Stomach (tissue), 9 donors: ENCODE results near the gene SHISAL2A. TPM values are rescaled to one million over a fixed set of nuclear protein-coding genes. Genes with fewer than 3 reads are reported as not detected.

Experiments
- DNase-seq, 2 donors: peaks; one replicate each; pipeline versions ENCODE4 v3.0.0 to v3.0.0-alpha.2; 2013 to 2019
- H3K27ac ChIP-seq, 5 donors: fragments of 200-600 bp in 4 of 5; sonication (generic) in 4 of 5; one replicate each; pipeline ENCODE4 v1.5.1; 2013 to 2019; ENCODE audit warnings: mild to moderate bottlenecking in 1 of 5, moderate library complexity in 1 of 5
- H3K27me3 ChIP-seq, 3 donors: fragments of 200-600 bp; sonication (generic); one replicate each; pipeline ENCODE4 v1.5.1; 2017 to 2019; ENCODE audit warnings: mixed run types in 1 of 3
- H3K36me3 ChIP-seq, 4 donors: fragments of 200-600 bp; sonication (generic); 1 replicate in 3 of 4; 2 replicates in 1 of 4; pipeline ENCODE4 v1.5.1; 2016 to 2019
- H3K4me1 ChIP-seq, 4 donors: fragments of 200-600 bp; sonication (generic); one replicate each; pipeline ENCODE4 v1.5.1; 2016 to 2019
- H3K4me3 ChIP-seq, 4 donors: fragments of 200-600 bp; sonication (generic) in 3 of 4; one replicate each; pipeline ENCODE4 v1.5.1; 2016 to 2019; ENCODE audit warnings: mild to moderate bottlenecking in 1 of 4
- H3K9me3 ChIP-seq, 4 donors: fragments of 200-600 bp; sonication (generic); one replicate each; pipeline ENCODE4 v1.5.1; 2016 to 2019
- EP300 ChIP-seq: sonication (generic); formaldehyde crosslinking; IDR thresholded peaks from one replicate; pipeline ENCODE4 v1.6.1; 2017; ENCODE audit warnings: antibody characterized with exemption
- POLR2A ChIP-seq, 4 donors: fragments of 450-650 bp; IDR thresholded peaks; one replicate each; pipeline ENCODE4 v1.6.1; 2016; ENCODE audit warnings: antibody characterized with exemption in 4 of 4, control low read depth in 2 of 4, mild to moderate bottlenecking in 1 of 4, moderate library complexity in 1 of 4
- POLR2AphosphoS5 ChIP-seq, 3 donors: sonication (generic); formaldehyde crosslinking; IDR thresholded peaks; one replicate each; pipeline ENCODE4 v1.6.1; 2016; ENCODE audit warnings: antibody characterized with exemption in 3 of 3
- WGBS, 5 donors: extraction: QIAGEN DNeasy Blood & Tissue Kit in 3 of 5; methylation state at CpG; one replicate each; pipeline versions ENCODE4 v1.1.5 to v1.1.7; 2013 to 2018; 5-methylcytosine and 5-hydroxymethylcytosine counted together
- intact Hi-C: fragments of 100-400 bp; cut with DNase I; formaldehyde crosslinking; loops from one replicate; pipeline ENCODE4 v1.15.1; 2023; ENCODE audit warnings: low total_unique reads
- polyA plus RNA-seq, 3 donors: library from polyadenylated mRNA; stranded (reverse); fragments of 200-250 nt; gene quantifications; one replicate each; pipeline ENCODE4 v1.2.3, GENCODE V29; 2013
- total RNA-seq, 5 donors: library from RNA; depleted of rRNA; stranded (reverse); fragments of >200 nt; gene quantifications; one replicate each; pipeline versions ENCODE4 v1.1.0 to v1.2.3, GENCODE V29; 2014 to 2016
- TF ChIP-seq, protein P1 (sequence below), 7 experiments: fragments of 450-650 bp in 4 of 7; fragments of 200-600 bp in 3 of 7; sonication (generic) in 3 of 7; IDR thresholded peaks; one replicate each; pipeline ENCODE4 v1.5.1; 2016 to 2019; ENCODE audit warnings: antibody characterized with exemption in 7 of 7, control low read depth in 2 of 7, mild to moderate bottlenecking in 1 of 7
- donor health status: healthy with polysubstance abuse.
- donor health status: Bipolar disorder and iron deficiency.
- donor health status: healthy.

SHISAL2A gene
- total and polyA plus RNA-seq, 8 donors = 0.20 to 2.4 TPM; not detected in 6

GRCh38 chr1:52621950-52622349 lies 11.0 kb upstream of the SHISAL2A start:
- H3K4me3 ChIP-seq = no peak overlapping the region
- no peak for DNase-seq
- peaks cover 4 to 34% (median 23%) of the 10 kb centered on the region in 4 donors for H3K9me3 ChIP-seq
- TF ChIP-seq, protein P1, sequence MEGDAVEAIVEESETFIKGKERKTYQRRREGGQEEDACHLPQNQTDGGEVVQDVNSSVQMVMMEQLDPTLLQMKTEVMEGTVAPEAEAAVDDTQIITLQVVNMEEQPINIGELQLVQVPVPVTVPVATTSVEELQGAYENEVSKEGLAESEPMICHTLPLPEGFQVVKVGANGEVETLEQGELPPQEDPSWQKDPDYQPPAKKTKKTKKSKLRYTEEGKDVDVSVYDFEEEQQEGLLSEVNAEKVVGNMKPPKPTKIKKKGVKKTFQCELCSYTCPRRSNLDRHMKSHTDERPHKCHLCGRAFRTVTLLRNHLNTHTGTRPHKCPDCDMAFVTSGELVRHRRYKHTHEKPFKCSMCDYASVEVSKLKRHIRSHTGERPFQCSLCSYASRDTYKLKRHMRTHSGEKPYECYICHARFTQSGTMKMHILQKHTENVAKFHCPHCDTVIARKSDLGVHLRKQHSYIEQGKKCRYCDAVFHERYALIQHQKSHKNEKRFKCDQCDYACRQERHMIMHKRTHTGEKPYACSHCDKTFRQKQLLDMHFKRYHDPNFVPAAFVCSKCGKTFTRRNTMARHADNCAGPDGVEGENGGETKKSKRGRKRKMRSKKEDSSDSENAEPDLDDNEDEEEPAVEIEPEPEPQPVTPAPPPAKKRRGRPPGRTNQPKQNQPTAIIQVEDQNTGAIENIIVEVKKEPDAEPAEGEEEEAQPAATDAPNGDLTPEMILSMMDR (IDR thresholded peaks at IDR 0.05) = no peak
- TF ChIP-seq POLR2A (IDR thresholded peaks at IDR 0.05) = no peak
- TF ChIP-seq POLR2AphosphoS5 (IDR thresholded peaks at IDR 0.05) = no peak
- TF ChIP-seq EP300 = no peak
- 91 to 100% (median 94%) methylated on average over 2 of the region's 2 CpGs for WGBS, 5 donors
- no peaks in the 10 kb centered on the region for H3K4me1 ChIP-seq
- intact Hi-C loops = no loop called here
- peaks cover 0 to 6% (median 0%) of the 10 kb centered on the region in 4 donors for H3K36me3 ChIP-seq
- no peaks in the 10 kb centered on the region for H3K27me3 ChIP-seq
- H3K27ac ChIP-seq = no peak overlapping the region

GRCh38 chr1:52623812-52624211 lies 9.2 kb upstream of the SHISAL2A start:
- Histone ChIP-seq H3K27me3 (no peaks in the 10 kb centered on the region), H3K4me3 (no peak overlapping the region), H3K9me3 (peaks cover 4 to 34% (median 23%) of the 10 kb centered on the region in 4 donors), H3K36me3 (peaks cover 0 to 6% (median 0%) of the 10 kb centered on the region in 4 donors), H3K27ac (no peak overlapping the region), H3K4me1 (no peaks in the 10 kb centered on the region)
- 89 to 96% (median 89%) methylated on average over 3 of the region's 3 CpGs for WGBS, 5 donors
- no peak for DNase-seq
- intact Hi-C loops = no loop called here
- TF ChIP-seq POLR2AphosphoS5 (IDR thresholded peaks at IDR 0.05) = no peak
- TF ChIP-seq, protein P1 (IDR thresholded peaks at IDR 0.05) = no peak
- TF ChIP-seq EP300 = no peak
- TF ChIP-seq POLR2A (IDR thresholded peaks at IDR 0.05) = no peak

GRCh38 chr1:52627028-52627427 lies 5.9 kb upstream of the SHISAL2A start:
- H3K4me1 ChIP-seq = peaks cover 0 to 7% (median 3%) of the 10 kb centered on the region in 4 donors
- H3K36me3 ChIP-seq = peaks cover 0 to 6% (median 0%) of the 10 kb centered on the region in 4 donors
- peaks cover 0 to 21% (median 7%) of the 10 kb centered on the region in 3 donors for H3K27me3 ChIP-seq
- intact Hi-C loops = no loop called here
- DNase-seq = no peak
- no peak overlapping the region for H3K4me3 ChIP-seq
- 90 to 97% (median 94%) methylated on average over 2 of the region's 2 CpGs for WGBS, 5 donors
- H3K9me3 ChIP-seq = peaks cover 0 to 18% (median 13%) of the 10 kb centered on the region in 4 donors
- no peak overlapping the region for H3K27ac ChIP-seq
- no peak for TF ChIP-seq EP300
- TF ChIP-seq, protein P1 (IDR thresholded peaks at IDR 0.05) = no peak

DNA sequence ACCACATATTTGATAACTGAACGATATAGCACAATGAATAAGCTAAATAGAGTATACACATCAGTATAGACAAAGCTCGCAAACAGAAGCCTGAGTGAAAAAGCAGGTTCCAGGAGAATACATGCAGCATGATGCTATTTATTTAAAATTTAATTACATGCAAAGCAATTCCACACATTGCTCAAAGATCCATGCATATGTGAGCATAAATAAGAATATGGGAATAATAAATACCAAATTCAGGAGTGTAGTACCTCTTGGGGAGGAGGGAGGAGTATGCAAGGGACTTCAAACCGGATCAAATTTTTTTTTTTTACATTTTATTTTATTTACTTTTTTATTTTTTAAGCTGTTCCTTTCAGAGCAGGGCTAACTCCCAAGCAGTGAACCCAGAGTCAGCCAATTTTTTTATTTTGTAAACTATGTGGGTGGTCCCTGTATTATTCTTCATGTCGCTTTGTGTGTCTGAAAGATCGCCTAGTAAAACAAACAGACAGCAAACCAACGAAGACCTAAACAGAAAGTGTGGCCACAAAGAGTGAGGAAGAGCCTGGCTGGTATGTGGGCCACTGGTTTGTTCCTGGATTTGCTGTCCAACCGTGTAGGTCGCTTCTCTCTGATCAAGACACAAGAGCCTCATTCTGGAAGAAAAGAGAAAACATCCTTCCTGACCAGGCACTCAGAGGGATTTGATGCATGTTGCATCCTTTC lies 4.2 kb upstream of the SHISAL2A start:
- Histone ChIP-seq H3K4me3 (no peak overlapping the region), H3K4me1 (peaks cover 10 to 21% (median 15%) of the 10 kb centered on the region in 4 donors), H3K27me3 (peaks cover 0 to 39% (median 24%) of the 10 kb centered on the region in 3 donors), H3K27ac (no peak overlapping the region), H3K36me3 (no peaks in the 10 kb centered on the region), H3K9me3 (peaks cover 0 to 8% (median 3%) of the 10 kb centered on the region in 4 donors)
- intact Hi-C loops = no loop called here
- TF ChIP-seq, protein P1 (IDR thresholded peaks at IDR 0.05) = no peak
- TF ChIP-seq POLR2AphosphoS5 (IDR thresholded peaks at IDR 0.05) = no peak
- TF ChIP-seq EP300 = no peak
- no peak for TF ChIP-seq POLR2A (IDR thresholded peaks at IDR 0.05)
- no peak for DNase-seq
- 55 to 64% (median 57%) methylated on average over 8 of the region's 8 CpGs for WGBS, 5 donors
